GM10248 (cell line): ENCODE results near the gene LAMA2.

Experiments
- CTCF ChIA-PET: fragments of 300-600 bp; sonication (Branson Sonifier 250); formaldehyde crosslinking; extraction: SDS; loops from one replicate; lab custom pipeline; 2021; ENCODE audit warnings: antibody characterized with exemption; lab: Yijun Ruan, JAX
- POLR2A ChIA-PET: fragments of 350-650 bp; sonication (Branson Sonifier 250); formaldehyde crosslinking; extraction: SDS; loops from one replicate; lab custom pipeline; 2020; ENCODE audit warnings: antibody characterized with exemption; lab: Yijun Ruan, JAX
- DNase-seq: peaks from one replicate; pipeline ENCODE4 v3.0.0; 2012; ENCODE audit errors: extremely low spot score
- TF ChIP-seq, protein P1 (sequence below): IDR thresholded peaks from 2 replicates; pipeline ENCODE4 v1.5.1; 2012; ENCODE audit warnings: mild to moderate bottlenecking, low read depth; ENCODE audit errors: extremely low read depth, missing control alignments, control extremely low read depth

The LAMA2 gene

DNA sequence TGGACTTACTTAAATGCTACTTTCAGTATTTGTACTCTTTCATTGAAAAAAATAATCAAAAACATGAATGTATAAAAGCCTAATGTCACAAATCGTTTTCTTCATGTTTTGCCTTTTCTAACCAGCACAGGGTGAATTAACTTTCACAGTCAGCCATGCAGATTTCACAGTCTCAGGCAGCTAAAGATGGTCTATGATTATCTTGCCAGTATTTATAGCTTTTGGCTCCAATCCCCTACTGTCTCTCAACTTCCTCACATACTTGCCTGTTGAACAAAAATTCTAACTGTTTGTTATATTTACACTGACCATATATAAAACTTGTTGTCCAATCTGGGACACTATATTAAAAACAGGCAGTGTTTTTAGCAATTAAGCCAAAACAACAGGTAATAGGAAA lies 468.9 kb downstream of the LAMA2 start:
- no peak for DNase-seq
- TF ChIP-seq, protein P1, sequence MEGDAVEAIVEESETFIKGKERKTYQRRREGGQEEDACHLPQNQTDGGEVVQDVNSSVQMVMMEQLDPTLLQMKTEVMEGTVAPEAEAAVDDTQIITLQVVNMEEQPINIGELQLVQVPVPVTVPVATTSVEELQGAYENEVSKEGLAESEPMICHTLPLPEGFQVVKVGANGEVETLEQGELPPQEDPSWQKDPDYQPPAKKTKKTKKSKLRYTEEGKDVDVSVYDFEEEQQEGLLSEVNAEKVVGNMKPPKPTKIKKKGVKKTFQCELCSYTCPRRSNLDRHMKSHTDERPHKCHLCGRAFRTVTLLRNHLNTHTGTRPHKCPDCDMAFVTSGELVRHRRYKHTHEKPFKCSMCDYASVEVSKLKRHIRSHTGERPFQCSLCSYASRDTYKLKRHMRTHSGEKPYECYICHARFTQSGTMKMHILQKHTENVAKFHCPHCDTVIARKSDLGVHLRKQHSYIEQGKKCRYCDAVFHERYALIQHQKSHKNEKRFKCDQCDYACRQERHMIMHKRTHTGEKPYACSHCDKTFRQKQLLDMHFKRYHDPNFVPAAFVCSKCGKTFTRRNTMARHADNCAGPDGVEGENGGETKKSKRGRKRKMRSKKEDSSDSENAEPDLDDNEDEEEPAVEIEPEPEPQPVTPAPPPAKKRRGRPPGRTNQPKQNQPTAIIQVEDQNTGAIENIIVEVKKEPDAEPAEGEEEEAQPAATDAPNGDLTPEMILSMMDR = no peak
- ChIA-PET POLR2A (no interaction called here), CTCF (interaction anchor here (1.4 to 1.6 kb wide), 2 partner anchors 9 to 19 kb away, joined by 3 to 5 read pairs; no protein-coding TSS in a partner anchor)

DNA sequence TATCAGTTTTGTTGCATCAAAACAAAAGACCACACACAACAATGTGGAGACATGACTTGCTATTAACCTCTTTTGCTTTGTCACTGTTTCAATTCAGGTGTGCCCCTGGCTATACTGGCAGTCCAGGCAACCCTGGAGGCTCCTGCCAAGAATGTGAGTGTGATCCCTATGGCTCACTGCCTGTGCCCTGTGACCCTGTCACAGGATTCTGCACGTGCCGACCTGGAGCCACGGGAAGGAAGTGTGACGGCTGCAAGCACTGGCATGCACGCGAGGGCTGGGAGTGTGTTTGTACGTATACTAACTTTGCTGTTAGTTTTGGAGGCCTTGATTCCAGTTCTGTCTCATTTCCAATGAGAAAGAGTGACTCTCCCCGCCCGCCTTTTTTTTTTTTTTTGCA lies 470.1 kb downstream of the LAMA2 start:
- POLR2A ChIA-PET = no interaction called here
- TF ChIP-seq, protein P1 = no peak
- no peak for DNase-seq
- CTCF ChIA-PET = no interaction called here

DNA sequence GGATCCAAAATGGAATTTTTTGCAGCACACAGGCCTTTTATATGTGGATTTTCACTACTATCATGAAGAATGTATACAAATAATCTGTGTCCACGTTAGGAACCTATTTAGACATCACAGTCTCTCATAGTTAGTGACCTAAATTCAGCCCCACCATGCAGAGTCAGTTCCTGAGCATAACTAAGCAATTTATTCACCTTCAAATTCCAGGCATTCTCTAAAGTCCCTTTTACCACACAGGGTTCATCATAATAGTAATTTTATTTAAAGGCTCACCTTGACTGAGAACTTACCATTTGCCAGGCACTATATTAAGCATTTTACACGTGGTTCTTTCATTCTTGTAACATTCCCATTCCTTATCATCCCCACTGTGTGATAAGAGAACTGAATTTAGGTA lies 473.2 kb downstream of the LAMA2 start:
- ChIA-PET CTCF (no interaction called here), POLR2A (no interaction called here)
- no peak for DNase-seq
- TF ChIP-seq, protein P1 = no peak

DNA sequence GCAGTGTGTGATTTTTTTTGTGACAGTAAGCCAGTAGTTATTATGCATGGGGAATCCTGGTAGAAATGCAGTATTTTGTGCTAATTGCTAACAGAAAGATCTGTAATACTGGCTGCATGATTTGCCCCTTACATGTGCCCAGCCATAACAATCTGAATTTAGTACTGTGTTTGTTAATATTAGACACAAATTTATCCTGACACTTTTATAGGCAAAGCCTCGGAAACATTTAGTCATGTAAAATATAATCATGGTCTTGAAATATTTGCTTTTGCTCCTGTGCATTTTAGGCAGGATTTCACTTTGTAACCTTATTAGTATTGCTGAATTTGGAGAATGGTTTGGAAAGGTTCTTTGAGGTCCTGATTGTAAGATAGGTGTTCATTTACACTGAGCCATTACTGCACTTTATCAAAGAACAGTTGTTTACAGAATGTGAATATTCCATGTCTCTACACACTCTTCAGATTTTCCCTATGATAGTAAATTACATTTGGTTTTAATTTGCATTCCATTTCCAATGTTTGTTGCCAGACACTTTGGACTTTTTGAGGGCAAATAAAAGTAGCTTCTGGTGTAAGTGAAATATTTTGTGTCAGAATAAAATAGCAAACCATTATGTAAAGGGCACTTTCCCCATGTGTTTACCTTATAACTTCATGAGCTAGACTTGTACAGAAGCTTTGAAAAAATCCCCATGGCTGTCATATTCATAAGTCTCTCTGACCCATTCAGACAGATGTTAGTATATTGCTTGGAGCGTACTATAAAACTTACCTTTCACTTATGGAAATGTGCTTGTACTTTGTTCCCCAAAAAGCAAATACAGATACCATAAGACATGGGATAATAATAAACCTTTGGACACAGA lies 477.1 kb downstream of the LAMA2 start:
- TF ChIP-seq, protein P1 = no peak
- ChIA-PET CTCF (interaction anchor here (1.3 to 1.7 kb wide), 4 partner anchors 8 to 19 kb away, joined by 4 to 9 read pairs (median 4); no protein-coding TSS in a partner anchor), POLR2A (no interaction called here)
- no peak for DNase-seq

DNA sequence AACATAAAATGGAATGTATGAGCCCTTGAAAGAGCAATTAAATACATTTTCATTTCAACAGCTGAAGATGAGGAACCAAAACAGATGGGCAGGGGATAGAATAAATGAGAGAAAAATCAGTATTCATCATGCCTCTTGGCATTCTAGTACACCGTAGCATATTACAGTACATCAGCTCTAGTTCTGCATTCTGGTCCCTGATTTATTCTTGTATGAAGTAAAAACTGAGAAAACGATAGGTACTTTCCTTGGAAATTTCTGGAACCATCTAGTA lies 477.7 kb downstream of the LAMA2 start:
- POLR2A ChIA-PET = no interaction called here
- CTCF ChIA-PET = interaction anchor here (1.3 to 1.7 kb wide), 3 partner anchors 9 to 20 kb away, joined by 4 to 9 read pairs (median 5); no protein-coding TSS in a partner anchor
- TF ChIP-seq, protein P1 = no peak
- no peak for DNase-seq

DNA sequence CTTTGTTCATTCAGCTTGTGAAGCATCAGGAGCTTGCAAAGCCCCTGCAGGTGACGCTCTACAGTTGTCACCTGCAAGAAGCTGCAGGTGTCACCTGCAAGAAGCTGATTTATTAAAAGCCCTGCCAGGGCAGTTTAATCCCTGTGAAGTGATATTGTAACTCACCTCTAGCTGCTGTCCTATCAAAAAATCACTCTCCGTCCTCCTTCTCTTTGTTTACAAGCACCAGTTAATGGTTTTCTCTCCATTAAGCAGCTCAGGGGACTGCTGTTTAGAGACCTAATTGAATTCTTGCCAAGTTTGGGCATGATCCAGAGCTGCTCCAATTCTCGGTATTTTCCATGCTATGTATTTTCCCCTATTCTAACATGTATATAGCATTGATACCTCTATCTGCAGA lies 481.1 kb downstream of the LAMA2 start:
- ChIA-PET CTCF (interaction anchor here (1.0 to 1.3 kb wide), 2 partner anchors 8 to 31 kb away, joined by 3 read pairs; no protein-coding TSS in a partner anchor), POLR2A (no interaction called here)
- DNase-seq = no peak
- TF ChIP-seq, protein P1 = no peak
